Measurements from ENCODE around the gene CLIC1.

DNA sequence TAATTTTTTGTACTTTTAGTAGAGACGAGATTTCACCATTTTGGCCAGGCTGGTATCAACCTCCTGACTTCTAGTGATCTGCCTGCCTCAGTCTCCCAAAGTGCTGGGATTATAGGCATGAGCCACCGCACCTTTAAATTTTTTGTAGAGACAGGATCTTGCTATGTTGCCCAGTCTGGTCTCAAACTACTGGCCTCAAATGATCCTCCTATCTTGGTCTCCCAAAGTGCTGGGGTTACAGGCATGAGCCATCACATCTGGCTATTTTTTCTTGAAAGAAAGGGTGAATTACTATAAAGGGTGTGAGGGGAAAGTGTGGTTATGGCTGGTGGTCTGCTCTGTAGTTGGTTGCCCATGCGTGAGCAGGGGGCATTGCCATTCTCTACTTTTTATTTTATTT is 28.1 kb downstream of the CLIC1 start:
- TF ChIP-seq SIN3A (IDR thresholded peaks at IDR 0.05; ENCODE audit: borderline replicate concordance, insufficient read depth, low read length) (no peak), POLR2AphosphoS5 (IDR thresholded peaks at IDR 0.05; ENCODE audit: low read depth, low read length) (no peak), FOXP2 (optimal IDR thresholded peaks at IDR 0.05; ENCODE audit: borderline replicate concordance, extremely low read depth, extremely low read length, insufficient read depth) (no peak)
